ENCODE measurements around the gene RRP15. TPM values are rescaled to one million over a fixed set of nuclear protein-coding genes. Genes with fewer than 3 reads are reported as not detected.

Gene RRP15
- total RNA-seq, 6 donors from 2014 or later: 1.0 to 16.9 (median 11.6) TPM

GRCh38 chr1:218369688-218370511 lies 84.8 kb downstream of the RRP15 start:
- Histone ChIP-seq H3K9me3 (no peaks in the 10 kb centered on the region), H3K27ac (peak overlapping the region in 3 of 4 donors; percentile 13 to 38 (median 13)), H3K27me3 (no peaks in the 10 kb centered on the region), H3K4me1 (peaks cover 11 to 52% (median 33%) of the 10 kb centered on the region in 4 donors), H3K36me3 (no peaks in the 10 kb centered on the region), H3K4me3 (no peak overlapping the region)
- DNase-seq: no peak
- peak in 1 of 2 donors; percentile 60 for ATAC-seq (ENCODE audit: low FRiP score in 2 of 2)
- WGBS, 2 donors: 60 to 65% methylated on average over 2 of the region's 2 CpGs
- TF ChIP-seq POLR2A (IDR thresholded peaks at IDR 0.05) (no peak), POLR2AphosphoS5 (IDR thresholded peaks at IDR 0.05) (no peak), EP300 (IDR thresholded peaks at IDR 0.05) (no peak)
- TF ChIP-seq, protein P1, sequence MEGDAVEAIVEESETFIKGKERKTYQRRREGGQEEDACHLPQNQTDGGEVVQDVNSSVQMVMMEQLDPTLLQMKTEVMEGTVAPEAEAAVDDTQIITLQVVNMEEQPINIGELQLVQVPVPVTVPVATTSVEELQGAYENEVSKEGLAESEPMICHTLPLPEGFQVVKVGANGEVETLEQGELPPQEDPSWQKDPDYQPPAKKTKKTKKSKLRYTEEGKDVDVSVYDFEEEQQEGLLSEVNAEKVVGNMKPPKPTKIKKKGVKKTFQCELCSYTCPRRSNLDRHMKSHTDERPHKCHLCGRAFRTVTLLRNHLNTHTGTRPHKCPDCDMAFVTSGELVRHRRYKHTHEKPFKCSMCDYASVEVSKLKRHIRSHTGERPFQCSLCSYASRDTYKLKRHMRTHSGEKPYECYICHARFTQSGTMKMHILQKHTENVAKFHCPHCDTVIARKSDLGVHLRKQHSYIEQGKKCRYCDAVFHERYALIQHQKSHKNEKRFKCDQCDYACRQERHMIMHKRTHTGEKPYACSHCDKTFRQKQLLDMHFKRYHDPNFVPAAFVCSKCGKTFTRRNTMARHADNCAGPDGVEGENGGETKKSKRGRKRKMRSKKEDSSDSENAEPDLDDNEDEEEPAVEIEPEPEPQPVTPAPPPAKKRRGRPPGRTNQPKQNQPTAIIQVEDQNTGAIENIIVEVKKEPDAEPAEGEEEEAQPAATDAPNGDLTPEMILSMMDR (IDR thresholded peaks at IDR 0.05): no peak

DNA sequence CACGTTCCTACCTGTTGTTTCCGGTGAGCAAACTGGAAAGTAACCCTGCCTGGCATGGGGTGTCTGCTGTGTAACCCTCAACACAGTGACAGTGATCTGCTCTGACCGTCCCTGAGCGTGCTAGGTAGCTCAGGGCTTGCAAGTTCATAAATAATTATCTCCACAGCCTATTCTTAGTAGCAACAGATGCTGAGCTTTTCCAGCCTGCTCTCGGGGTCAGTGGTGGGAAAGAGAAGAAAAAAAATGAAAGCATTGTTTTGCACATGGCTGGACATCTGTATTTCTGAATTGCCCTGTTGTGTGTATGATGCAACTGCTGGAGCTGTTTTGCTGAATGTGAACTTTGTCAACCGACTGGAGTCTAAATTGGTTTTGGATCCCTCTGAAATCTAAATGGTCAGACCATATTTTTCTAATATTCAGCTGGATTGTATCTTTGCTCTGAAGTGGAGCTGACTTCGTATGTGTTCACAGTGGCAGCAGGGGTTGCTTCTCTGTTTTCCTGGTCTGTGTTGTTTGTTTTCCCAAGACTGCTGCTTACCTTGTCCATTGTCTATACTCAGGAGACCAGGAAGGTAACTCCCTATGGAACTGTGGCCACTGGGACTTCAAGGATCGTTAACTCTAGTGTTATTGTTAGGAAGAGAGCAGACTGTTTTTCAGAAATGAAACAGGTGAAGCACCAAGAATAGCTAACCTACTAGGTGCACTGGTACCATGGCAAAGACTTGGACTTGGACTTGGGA lies 87.0 kb downstream of the RRP15 start:
- ATAC-seq (ENCODE audit: low FRiP score in 2 of 2) (peak in 1 of 2 donors; percentile 42), DNase-seq (no peak)
- TF ChIP-seq EP300 (IDR thresholded peaks at IDR 0.05) (no peak), POLR2A (IDR thresholded peaks at IDR 0.05) (no peak), POLR2AphosphoS5 (IDR thresholded peaks at IDR 0.05) (no peak)
- TF ChIP-seq, protein P1 (IDR thresholded peaks at IDR 0.05): no peak
- H3K36me3 ChIP-seq: no peaks in the 10 kb centered on the region
- H3K27ac ChIP-seq: no peak overlapping the region
- no peaks in the 10 kb centered on the region for H3K9me3 ChIP-seq
- WGBS, 2 donors: 71 to 74% methylated on average over 8 of the region's 8 CpGs
- H3K27me3 ChIP-seq: no peaks in the 10 kb centered on the region
- H3K4me1 ChIP-seq: peaks cover 2 to 34% (median 21%) of the 10 kb centered on the region in 4 donors
- H3K4me3 ChIP-seq: no peak overlapping the region

DNA sequence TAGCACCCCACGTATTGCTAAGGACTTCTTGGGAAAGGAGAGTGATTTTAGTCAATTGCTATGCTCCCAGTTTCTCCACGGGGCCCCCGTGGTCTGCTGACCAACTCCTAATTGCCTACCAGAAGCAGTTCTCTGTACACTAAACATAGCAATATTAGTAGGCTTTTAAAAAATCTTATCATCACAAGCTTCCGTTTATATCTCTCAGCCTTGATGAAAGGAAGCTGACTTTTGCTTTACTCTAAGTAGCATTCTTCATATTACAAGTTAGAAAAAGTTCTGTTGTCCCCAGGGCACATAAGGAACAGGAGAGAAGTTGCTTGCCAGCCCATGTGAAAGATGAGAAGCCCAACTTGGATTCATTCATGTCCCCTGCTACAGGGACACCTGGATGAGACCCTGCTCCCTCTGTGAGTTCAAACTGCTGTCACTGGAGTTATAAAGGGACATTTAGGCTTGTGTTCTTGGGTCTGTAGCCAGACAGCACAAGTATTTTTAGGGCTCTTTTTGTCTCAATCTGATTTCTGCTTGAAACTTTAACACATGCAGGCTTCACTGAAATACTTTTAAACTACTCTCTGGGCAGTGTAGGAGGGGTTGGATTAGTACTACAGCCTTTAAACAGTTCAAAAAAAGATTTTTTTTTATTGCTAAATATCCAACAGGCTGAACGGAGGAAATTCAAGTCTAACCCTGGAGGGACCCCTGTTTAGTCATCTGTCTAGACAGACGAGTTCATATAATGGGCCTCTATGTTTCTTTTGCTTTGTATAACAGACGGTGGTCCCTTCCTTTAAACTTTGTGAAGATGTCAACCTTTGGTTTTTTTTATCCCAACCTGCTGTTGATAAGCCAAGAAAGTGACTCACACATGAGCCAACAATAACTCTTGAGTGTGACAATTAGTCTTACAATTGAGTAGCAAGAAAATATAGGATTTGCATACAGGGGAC lies 89.6 kb downstream of the RRP15 start:
- Histone ChIP-seq H3K4me1 (peaks cover 0 to 37% (median 19%) of the 10 kb centered on the region in 4 donors), H3K27ac (no peak overlapping the region), H3K9me3 (no peaks in the 10 kb centered on the region), H3K4me3 (no peak overlapping the region), H3K36me3 (no peaks in the 10 kb centered on the region), H3K27me3 (no peaks in the 10 kb centered on the region)
- DNase-seq (no peak), ATAC-seq (ENCODE audit: low FRiP score in 2 of 2) (peak in 1 of 2 donors; percentile 70)
- WGBS, 2 donors: 40 to 48% methylated on average over 7 of the region's 7 CpGs
- TF ChIP-seq, protein P1 (IDR thresholded peaks at IDR 0.05): no peak
- TF ChIP-seq POLR2A (IDR thresholded peaks at IDR 0.05) (no peak), POLR2AphosphoS5 (IDR thresholded peaks at IDR 0.05) (no peak), EP300 (IDR thresholded peaks at IDR 0.05) (no peak)

GRCh38 chr1:218376722-218377121 lies 91.6 kb downstream of the RRP15 start:
- TF ChIP-seq EP300 (IDR thresholded peaks at IDR 0.05): no peak
- no peak for TF ChIP-seq POLR2AphosphoS5 (IDR thresholded peaks at IDR 0.05)
- TF ChIP-seq POLR2A (IDR thresholded peaks at IDR 0.05): no peak
- TF ChIP-seq, protein P1 (IDR thresholded peaks at IDR 0.05): no peak
- Histone ChIP-seq H3K27ac (no peak overlapping the region), H3K27me3 (no peaks in the 10 kb centered on the region), H3K4me1 (peaks cover 0 to 40% (median 24%) of the 10 kb centered on the region in 4 donors), H3K4me3 (no peak overlapping the region), H3K9me3 (no peaks in the 10 kb centered on the region), H3K36me3 (no peaks in the 10 kb centered on the region)
- ATAC-seq (ENCODE audit: low FRiP score in 2 of 2) (no peak), DNase-seq (no peak)
- WGBS, 2 donors: 62 to 74% methylated on average over 2 of the region's 2 CpGs
